Limb (tissue), 2 donors: ENCODE measurements around the gene NCAM2.
A peak's percentile ranks its signal among the peaks of the same experiment; 100 is the strongest.
"Not testable (repeated sequence)": the region's sequence is repeated elsewhere in the genome, so short reads cannot be mapped to it uniquely, and the experiment has no call there.

Experiments used
- DNase-seq, 2 donors: peaks; one replicate each; pipeline ENCODE4 v3.0.0-alpha.2; 2016; ENCODE audit errors: extremely low spot score in 2 of 2

Gene NCAM2

DNA sequence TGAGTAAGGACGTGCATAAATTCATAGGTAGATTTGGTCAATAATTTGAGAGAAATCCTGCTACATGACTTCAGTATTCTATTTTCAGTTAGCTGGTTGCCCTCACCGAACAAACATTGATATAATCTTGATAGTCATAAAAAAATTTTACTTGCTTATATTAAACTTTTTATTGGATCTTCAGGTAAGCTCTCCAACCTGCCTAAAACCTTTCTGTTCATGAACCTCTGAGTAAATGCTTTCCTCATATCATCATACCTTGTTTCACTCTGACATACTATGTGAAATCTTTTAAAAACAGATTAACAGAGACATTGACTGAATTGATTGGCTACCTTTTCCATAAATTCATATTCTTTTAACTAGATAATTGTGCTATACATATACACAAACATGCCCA is 299.0 kb downstream of the NCAM2 start:
- no peak for DNase-seq

DNA sequence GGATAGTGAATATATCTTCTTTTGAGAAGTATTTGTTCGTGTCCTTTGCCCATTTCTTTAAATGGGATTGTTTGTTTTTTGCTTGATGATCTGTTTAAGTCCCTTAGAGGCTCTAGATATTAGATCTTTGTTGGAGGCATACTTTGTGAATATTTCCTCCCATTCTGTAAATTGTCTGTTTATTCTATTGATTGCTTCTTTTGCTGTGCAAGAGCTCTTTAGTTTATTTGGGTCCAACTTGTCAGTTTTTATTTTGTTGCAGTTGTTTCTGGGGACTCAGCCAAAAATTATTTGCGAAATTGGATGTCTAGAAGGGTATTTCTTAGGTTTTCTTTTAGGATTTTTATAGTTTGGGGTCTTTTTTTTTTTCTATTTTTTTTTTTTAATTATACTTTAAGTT is 302.8 kb downstream of the NCAM2 start:
- DNase-seq = no peak

DNA sequence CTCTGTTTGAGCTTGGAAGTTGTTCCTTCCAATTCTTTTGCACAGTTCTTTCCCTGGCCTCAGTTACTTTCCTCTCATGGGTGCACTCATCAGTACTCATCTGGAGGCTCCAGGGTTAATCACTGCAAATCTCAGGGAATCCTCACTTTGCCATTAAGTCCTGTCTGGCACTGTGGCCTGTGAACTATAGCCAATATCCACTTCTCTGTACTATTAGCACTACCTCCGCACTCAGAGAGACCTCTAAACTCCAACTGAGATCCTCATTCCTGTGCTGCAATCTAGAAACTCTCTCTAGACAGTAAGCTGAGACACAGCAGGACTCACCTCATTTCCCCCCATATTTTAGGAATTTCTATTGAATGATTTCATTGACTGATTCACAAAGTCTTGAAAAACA is 311.3 kb downstream of the NCAM2 start:
- DNase-seq = no peak

DNA sequence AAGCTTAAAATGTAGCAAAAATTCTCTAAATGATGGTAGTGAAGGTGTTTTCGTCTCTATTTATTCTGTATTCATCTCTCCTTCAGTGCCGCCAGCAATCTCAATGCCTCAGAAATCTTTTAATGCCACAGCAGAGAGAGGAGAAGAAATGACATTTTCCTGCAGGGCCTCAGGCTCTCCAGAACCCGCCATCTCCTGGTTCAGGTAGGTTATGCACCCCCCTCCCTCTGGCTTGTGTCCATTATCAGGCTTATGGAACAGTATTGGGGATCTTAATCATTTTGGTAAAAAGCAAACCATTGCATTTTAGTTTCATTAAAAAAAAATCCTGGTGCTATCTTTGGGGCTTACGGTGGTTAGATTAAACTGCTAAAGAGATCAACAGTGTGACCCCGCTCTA is 326.1 kb downstream of the NCAM2 start:
- no peak for DNase-seq

DNA sequence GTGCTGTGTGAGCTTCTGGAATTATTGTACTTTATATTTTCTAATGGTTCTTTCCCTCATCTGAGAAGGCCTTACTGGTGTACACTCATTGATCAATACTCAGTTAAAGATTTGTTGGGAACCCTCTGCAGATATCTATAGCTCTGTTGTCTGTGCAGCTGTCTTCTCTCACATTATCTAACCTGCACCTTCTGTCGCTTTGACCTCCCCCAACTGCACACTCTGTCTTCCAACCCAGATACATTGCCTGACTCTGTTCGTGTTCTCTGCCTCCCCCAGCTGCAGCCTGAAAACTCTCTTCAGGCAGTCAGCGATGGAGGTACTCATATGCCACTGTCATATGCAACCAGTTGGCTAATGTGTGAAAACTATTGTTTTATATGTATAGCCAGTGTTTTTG is 334.3 kb downstream of the NCAM2 start:
- DNase-seq = no peak

DNA sequence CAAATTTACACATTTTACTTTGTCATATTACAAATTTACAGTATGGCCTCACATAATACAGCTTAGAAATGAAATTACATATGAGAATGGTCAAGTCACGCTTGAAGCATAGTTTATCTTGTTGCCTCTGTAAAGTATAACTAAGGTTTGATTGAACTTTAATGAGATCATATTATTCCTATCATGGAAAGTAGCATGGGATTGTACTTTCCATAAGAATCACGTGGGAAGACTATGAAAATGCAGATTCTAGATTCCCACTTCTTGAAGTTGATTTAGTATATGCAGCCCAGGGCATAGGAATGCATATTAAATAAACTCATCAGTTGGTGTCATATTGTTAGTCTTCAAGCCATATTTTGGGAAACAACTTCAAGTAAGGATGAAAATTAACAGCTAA is 342.8 kb downstream of the NCAM2 start:
- no peak for DNase-seq

DNA sequence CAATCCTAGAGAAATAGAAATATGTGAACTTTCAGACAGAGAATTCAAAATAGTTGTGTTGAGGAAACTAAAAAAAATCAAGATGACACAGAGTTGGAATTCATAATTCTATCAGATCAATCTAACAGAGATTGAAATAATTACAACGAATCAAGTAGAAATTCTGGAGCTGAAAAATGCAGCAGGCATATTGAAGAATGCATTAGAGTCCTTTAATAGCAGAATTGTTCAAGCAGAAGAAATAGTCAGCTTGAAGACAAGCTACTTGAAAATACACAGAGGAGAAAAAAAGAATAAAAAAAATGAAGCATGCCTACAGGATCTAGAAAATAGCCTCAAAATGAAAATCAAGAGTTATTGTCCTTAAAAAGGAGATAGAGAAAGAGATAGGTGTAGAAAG is 347.1 kb downstream of the NCAM2 start:
- no peak for DNase-seq

DNA sequence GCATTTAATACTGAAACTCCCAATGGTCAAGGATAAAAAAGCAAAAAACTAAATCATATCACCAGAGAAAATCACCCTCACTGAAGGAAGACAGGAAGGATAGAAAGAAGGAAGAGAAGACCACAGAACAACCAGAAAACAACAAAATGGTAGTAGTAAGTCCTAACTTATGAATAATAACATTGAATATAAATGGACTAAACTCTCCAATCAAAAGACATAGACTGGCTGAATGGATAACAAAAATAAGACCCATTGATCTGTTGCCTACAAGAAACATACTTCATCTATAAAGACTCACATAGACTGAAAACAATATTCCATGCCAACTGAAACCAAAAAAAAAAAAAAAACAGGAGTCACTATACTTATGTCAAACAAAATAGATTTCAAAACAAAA is 347.7 kb downstream of the NCAM2 start:
- no peak for DNase-seq

DNA sequence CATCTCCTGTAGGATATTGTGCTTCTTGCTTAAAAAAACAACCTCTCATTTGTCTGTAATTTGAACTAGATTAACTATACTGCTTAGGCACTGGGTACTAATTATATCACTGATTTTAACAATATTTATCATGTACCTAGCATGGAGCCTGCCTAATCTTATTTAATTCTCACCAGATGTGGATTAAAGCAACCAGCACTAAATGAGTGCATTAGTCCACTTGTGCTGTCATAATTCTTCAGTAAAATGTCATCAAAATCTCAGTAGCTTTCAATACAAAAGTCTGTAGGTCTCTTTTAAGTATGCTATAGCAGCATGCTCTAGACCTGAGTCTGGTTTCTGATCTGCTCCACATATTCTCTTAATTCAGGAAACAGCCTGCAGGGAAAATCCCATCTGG is 368.1 kb downstream of the NCAM2 start:
- no peak for DNase-seq

DNA sequence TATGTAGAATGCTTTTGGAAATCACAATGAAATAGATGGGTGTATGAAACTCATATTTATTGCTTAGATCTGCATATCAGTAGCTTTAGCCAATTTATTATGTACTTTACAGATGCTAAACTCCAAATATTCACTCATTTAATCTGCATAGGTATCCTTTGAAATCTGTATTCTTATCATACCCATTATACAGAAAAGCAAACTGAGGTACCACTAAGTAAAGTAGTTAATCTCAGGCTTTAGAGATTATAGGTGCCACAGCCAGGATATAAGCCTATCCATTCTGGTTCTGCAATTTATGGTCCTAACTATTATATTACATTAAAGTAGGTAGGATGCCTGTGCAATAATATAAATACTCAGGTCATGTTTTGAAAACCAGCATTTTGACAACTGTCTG is 369.4 kb downstream of the NCAM2 start:
- DNase-seq = no peak

DNA sequence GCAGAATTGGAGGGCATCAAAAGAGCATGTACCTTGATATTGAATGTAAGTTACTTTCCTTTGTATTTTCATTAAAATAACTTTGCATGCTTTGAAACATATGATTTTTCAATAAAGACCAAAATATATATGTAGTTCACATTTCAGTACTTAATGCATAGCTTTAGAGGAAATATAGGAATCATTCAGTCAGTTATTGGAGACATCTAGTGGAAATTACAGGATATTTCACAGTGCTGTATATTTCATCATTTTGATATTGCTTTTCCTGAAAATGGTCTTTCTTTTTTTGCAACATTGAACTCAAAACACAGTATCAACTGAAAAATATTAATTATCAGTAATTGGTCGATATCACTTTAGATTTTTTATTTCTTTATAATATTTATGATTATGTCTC is 375.8 kb downstream of the NCAM2 start:
- peak in 1 of 2 donors; percentile 15 for DNase-seq

DNA sequence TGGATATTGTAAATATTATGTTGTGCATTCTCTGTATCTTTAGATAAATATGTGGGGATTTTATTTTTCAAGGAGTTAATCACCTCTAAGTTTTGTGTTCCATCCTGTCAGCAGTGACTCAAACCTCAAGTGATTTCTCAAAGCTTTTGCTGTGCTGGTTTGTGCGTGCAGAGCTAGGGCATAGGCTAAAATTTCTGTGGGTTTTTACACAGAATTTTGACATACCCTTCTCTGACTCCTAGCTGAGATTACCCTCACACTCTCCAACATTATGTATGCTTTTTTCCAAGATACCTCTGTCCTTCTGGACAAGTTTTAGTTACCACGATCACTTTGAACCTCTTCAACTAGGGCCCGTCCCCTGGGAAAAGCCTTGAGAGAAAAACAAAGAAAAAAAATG is 384.9 kb downstream of the NCAM2 start:
- no peak for DNase-seq

DNA sequence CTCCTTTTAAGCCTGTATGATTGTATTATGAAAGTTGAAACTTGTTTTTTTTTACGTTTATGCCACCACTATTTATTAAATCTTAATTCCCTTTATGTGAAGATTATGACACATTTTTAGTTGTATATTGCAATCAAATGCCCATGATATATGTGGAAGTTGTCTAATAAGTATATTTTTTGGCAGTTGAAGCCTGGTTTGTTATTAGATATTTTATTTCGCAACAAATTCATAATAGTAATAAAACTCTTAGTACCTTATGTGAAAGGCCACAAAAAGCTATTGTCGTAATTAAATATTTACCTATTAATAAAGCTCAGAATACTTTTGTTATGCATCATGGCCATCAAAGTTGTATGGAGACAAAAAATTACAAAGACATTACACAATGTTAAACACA is 386.8 kb downstream of the NCAM2 start:
- no peak for DNase-seq

DNA sequence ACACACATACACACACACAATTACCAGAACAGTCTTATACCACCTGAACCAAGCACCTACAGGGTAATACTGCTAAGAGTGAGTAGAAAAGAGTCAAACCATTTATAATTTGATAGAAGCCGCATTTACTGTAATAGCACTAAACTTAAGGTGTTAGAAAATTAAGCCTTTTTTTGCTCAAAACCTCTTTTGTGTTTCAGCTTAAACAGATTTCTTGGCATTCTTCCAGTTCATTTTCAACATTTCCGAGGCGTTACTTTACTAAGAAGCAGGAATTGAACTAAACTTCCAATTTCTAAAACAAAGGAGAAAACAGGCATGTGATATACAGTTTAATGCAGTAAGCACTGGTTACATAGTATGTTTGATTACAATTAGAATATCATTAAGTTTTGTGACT is 387.2 kb downstream of the NCAM2 start:
- no peak for DNase-seq

DNA sequence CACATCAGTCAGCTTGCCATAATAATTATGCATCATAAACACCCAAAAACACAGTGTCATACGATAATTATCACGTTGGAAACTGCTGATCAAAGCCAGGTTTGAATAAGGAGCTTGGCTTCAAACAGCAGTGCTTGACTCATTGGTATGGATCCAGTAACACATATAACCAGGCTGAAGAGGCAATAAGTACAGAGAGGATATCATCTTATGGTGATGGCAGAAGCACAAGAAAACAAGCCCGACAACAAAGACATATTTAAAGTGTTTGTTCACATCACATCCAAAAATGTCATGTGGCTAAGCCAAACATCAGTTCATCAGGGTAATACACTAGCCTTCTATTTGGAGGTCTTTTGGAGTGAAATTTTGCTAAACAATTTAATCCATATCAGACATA is 389.7 kb downstream of the NCAM2 start:
- DNase-seq = no peak

DNA sequence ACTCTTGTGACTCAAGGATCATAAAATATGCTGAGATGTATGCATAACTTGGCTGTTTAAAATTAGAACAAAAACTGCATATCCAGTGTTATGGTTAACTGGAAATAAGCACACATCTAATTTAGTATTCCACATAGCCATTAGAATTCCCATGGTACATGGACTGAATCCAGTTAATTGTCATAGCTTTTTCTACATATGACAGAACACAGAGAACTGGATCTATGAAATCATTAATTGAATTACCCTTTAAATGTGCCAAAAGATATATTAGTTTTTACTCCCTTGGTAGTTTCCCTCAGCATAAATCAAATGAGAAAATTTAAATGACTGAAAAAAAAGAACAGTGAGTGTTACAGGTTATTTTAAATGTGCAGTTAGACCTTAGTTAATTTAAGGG is 395.9 kb downstream of the NCAM2 start:
- DNase-seq = no peak

DNA sequence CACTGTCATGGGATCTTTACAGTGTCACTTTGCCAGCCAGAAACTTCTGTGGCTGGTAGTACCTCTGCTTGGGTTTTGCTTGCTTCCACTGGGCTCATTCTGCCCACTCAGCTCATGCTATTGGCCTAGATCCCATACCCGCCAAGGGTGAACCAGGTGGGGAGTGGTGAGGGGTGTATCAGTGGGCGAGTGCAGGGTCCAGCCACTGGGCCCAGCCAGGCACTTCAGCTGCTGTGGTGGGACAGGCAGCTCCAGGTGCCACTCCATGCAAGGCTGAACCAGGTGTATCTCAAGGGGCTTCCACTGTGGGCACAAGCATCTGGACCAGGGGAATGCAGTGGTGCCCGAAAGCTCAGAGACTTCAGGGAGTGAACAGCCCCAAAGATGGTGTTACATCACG is 398.2 kb downstream of the NCAM2 start:
- DNase-seq = no peak

DNA sequence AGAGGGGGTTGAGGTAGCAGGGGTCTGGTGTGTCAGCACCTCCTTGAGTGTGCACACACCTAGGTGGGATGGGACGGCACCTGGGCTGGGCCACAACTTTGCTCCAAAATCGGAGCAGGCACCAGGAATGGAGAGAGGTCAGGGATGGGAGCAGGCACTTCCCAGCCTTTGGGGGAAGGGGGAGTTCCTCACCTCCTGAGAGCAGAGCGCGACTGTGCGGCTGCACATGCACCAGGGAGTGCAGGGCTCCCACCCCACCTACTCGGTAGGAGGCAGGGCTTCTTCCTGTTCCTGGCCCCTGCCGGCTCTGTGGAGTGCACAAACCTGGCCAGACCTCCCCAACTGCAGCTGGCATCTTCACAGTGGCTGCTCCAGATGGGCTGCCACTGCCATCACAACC is 399.3 kb downstream of the NCAM2 start:
- no peak for DNase-seq

DNA sequence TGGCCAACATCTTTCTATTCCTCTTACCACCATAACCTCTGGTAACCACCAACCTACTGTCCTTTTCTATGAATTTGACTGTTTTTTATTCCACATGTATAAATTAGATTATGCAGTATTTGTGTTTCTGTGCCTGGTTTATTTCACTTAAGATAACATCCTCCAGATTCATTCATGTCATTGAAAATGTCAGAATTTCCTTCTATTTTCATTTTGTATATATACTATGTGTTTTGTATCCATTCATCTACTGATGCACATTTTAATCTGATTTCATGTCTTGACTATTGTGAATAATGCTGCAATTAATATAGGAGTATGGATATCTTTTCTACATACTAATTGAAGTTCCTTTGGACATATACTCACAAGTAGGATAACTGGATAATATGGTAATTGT is 403.2 kb downstream of the NCAM2 start:
- DNase-seq = no peak

DNA sequence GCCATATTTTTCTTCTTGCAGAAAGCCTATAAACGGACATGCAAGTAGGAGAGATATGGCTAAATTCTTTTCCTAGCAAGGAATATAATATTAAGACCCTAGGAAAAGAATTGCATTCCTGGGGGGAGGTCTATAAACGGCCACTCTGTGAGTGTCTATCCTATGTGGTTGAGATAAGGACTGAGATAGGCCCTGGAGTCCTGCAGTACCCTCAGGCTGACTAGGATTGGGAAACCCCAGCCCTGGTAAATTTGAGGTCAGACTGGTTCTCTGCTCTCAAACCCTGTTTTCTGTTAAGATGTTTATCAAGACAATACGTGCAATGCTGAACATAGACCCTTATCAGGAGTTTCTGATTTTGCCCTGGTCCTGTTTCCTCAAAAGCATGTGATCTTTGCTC is 404.0 kb downstream of the NCAM2 start:
- DNase-seq = not testable (repeated sequence)

DNA sequence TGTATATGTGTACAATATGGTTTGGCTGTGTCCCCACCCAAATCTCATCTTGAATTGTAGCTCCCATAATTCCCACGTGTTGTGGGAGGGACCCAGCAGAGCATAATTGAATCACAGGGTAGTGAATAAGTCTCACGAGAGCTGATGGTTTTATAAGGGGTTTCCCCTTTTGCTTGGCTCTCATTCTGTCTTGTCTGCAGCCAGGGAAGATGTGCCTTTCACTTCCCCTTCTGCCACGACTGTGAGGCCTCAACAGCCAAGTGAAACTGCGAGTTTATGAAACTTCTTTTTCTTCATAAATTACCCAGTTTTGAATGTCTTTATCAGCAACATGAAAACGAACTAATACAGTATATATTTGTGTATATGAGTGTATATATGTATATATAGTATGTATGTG is 406.1 kb downstream of the NCAM2 start:
- DNase-seq = not testable (repeated sequence)

DNA sequence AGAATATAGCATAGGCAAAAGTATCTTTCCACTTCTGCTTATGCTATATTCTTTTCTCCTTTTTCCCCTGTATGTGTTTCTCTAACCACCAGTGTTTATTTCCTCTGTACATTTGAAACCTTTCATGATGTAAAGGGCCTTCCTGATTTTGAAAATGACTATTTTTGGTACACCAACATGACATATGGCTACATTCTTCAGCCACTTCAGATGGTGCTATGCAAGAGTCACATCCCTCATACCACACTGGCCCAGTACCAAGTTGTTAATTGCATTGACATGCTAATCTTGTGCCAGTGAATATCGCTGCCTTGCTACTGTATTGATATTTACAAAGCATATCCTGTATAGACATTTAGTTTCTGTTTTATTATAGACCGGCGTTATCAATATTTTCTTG is 408.7 kb downstream of the NCAM2 start:
- DNase-seq = no peak

DNA sequence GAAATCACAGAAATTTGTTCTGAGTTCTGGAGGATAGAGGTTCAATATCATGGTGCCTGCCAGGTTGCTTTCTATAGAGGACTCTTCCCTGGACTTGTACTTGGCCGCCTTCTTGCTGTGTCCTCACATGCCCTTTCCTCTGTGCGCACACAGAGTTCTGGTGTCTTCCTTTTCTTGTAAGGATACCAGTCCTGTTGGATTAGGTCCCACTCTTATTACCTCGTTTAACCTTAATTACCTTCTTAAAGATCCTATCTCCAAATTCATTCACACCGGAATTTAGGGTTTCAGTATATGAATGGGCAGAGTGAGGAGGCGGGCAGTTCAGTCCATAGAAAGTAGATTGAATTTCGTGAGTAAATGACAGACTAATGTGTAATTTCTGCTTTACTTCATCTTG is 413.9 kb downstream of the NCAM2 start:
- DNase-seq = no peak

DNA sequence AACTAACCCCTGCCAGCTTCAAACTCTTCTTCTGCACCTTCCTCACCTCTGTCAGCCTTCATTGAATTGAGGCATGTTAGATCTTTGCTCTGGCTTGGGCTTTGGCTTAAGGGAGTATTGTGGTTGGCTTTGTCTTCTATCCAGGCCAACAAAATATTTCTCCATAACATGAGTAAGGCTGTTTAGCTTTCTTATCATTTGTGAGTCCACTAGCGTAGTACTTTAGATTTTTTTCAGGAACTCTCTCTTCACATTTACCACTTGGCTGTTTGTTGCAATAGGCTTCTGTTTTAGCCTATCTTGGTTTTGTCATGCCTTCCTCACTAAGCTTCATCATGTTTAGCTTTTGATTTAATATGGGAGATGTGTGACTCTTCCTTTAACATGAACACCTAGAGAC is 417.5 kb downstream of the NCAM2 start:
- DNase-seq = no peak

DNA sequence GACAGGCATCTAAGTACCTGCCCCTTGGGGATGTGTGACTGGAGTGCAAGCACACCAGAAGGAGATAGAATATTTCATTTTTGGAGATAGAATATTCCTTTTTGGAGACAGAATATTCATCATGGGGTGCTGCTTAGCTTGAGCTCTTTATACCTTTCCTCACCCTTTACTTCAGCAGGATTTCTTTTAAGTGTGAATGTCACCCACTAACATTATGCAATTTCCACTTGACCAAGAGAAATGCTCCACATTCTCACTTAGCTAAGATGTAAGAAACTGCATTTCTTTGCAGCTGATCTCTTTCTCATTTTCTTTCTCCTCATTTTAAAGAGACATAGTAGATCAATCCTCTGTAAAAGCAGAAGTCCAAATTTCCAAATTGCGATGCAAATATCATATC is 436.7 kb downstream of the NCAM2 start:
- DNase-seq = no peak
